NCI-H82 (cell line): Measurements from ENCODE around the gene CRKL.
A peak's percentile ranks its signal among the peaks of the same experiment; 100 is the strongest.
"Not testable (repeated sequence)": the region's sequence is repeated elsewhere in the genome, so short reads cannot be mapped to it uniquely, and the experiment has no call there.

Source experiments
- DNase-seq: peaks from one replicate; lab custom pipeline; 2025; lab: John Stamatoyannopoulos, UW

CRKL gene

GRCh38 chr22:20901093-20902033, 15.8 kb upstream of the CRKL start:
- DNase-seq, result not testable (repeated sequence)

GRCh38 chr22:20903093-20903492, 14.1 kb upstream of the CRKL start:
- DNase-seq, result no peak

GRCh38 chr22:20904008-20904979, 12.9 kb upstream of the CRKL start:
- no peak for DNase-seq

- peak; percentile 27 for DNase-seq
Observed at GRCh38 chr22:20904980-20905355, 12.2 kb upstream of the CRKL start.

- DNase-seq, result peak; percentile 15
Observed at GRCh38 chr22:20905415-20906386, 11.5 kb upstream of the CRKL start.

GRCh38 chr22:20906387-20906767, 10.8 kb upstream of the CRKL start:
- no peak for DNase-seq

- DNase-seq, result not testable (repeated sequence)
Observed at GRCh38 chr22:20908717-20909116, 8.5 kb upstream of the CRKL start.

- no peak for DNase-seq
Observed at GRCh38 chr22:20909543-20910303, 7.5 kb upstream of the CRKL start.

GRCh38 chr22:20912494-20912893, 4.7 kb upstream of the CRKL start:
- DNase-seq, result no peak

GRCh38 chr22:20918663-20919218, 1.5 kb downstream of the CRKL start:
- peak; percentile 20 for DNase-seq

GRCh38 chr22:20919718-20920117, 2.5 kb downstream of the CRKL start:
- DNase-seq, result peak; percentile 2

GRCh38 chr22:20920881-20921203, 3.6 kb downstream of the CRKL start:
- DNase-seq, result no peak

GRCh38 chr22:20922141-20922751, 5.0 kb downstream of the CRKL start:
- DNase-seq, result no peak

GRCh38 chr22:20926243-20926642, 9.0 kb downstream of the CRKL start:
- no peak for DNase-seq

- DNase-seq, result no peak
Observed at GRCh38 chr22:20927940-20928572, 10.8 kb downstream of the CRKL start.

- DNase-seq, result no peak
Observed at GRCh38 chr22:20928573-20928967, 11.4 kb downstream of the CRKL start.

- DNase-seq, result no peak
Observed at GRCh38 chr22:20930004-20930403, 12.8 kb downstream of the CRKL start.

GRCh38 chr22:20930435-20930834, 13.2 kb downstream of the CRKL start:
- DNase-seq, result not testable (repeated sequence)

GRCh38 chr22:20931126-20931654, 14.0 kb downstream of the CRKL start:
- DNase-seq, result no peak
